HepG2 (cell line): ENCODE data around the gene GLG1. TPM values are rescaled to one million over a fixed set of nuclear protein-coding genes. Genes with fewer than 3 reads are reported as not detected.

Experiments used
- CEBPB ChIP-seq: IDR thresholded peaks from 2 replicates; pipeline ENCODE4 v1.6.1; 2011; ENCODE audit warnings: low read depth, low read length, improper control_type of control experiment, borderline replicate concordance
- SIX1 ChIP-seq: sonication (generic); formaldehyde crosslinking; IDR thresholded peaks from 2 replicates; pipeline ENCODE4 v1.4.0; 2020; ENCODE audit warnings: missing genetic modification reagents, borderline replicate concordance
- SRSF4 ChIP-seq: fragments of 200-400 bp; formaldehyde crosslinking; IDR thresholded peaks from one replicate; pipeline ENCODE4 v1.6.1; 2018; ENCODE audit warnings: mild to moderate bottlenecking, low read depth, low read length, moderate library complexity; ENCODE audit not compliant: poor library complexity, severe bottlenecking
- ZBTB38 ChIP-seq: sonication (generic); formaldehyde crosslinking; IDR thresholded peaks from 2 replicates; pipeline ENCODE4 v1.5.1; 2020; ENCODE audit warnings: mild to moderate bottlenecking, missing genetic modification reagents
- ZBTB4 ChIP-seq: sonication (generic); formaldehyde crosslinking; IDR thresholded peaks from 2 replicates; pipeline ENCODE4 v1.4.0; 2020; ENCODE audit warnings: missing genetic modification reagents, mild to moderate bottlenecking, borderline replicate concordance
- ZNF296 ChIP-seq: sonication (generic); formaldehyde crosslinking; conservative IDR thresholded peaks from 2 replicates; pipeline ENCODE4 v1.5.0; 2020; ENCODE audit warnings: mild to moderate bottlenecking, missing genetic modification reagents
- ZNF451 ChIP-seq: sonication (generic); formaldehyde crosslinking; IDR thresholded peaks from 2 replicates; pipeline ENCODE4 v1.5.0; 2020; ENCODE audit warnings: mild to moderate bottlenecking, missing genetic modification reagents
- ZNF644 ChIP-seq: IDR thresholded peaks from 2 replicates; pipeline ENCODE4 v1.6.1; 2016; ENCODE audit warnings: low read depth
- polyA plus RNA-seq, 8 experiments: library from polyadenylated mRNA; depleted of rRNA in 3 of 8; stranded (reverse) in 7 of 8; unstranded in 1 of 8; fragments of >200 nt; fragmentation: Illumina TruSeq in 4 of 8; extraction: Trizol in 4 of 8; gene quantifications; 2 replicates each; pipeline versions ENCODE4 v1.2.1 to v1.2.3, GENCODE V29; 2011 to 2016; ENCODE audit warnings: low read depth in 4 of 8, missing spikeins in 1 of 8, mixed read lengths in 1 of 8; ENCODE audit not compliant: insufficient read depth in 1 of 8
- total RNA-seq, 5 experiments: library from RNA; depleted of rRNA; stranded (reverse); fragments of >200 nt; fragmentation: Illumina TruSeq; extraction: Trizol; gene quantifications; 2 replicates each; pipeline ENCODE4 v1.2.3, GENCODE V29; 2016; ENCODE audit warnings: low read depth in 1 of 5
- TF ChIP-seq, protein P1 (sequence below): sonication (generic); formaldehyde crosslinking; IDR thresholded peaks from 2 replicates; pipeline ENCODE4 v1.5.1; 2020; ENCODE audit warnings: missing genetic modification reagents, mild to moderate bottlenecking, borderline replicate concordance

GLG1 gene
- total and polyA plus RNA-seq, 2 of the 13 experiments (the other 11 are each of a cell fraction or from before 2014, with no cell fraction given), result 87.7 to 141 TPM

DNA sequence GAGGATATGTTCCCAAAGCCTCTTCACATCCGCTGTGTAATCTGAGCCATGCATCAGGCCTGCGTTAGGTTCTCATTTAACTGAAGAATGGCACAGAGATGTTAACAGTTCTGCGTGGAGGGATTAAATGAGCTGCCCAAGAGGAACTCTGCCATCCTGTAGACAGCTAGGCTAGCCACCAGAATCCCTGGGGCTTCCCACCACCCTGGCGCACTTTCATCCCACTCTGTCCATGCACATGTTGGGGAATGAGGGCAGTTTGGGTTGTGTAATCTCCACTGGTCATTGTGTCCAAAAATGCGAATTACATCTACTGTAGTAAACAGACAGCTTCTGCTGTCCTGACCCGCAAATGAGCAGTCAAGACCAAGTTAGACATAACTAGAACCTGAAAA lies 1.0 kb upstream of the GLG1 start (continued):
- TF ChIP-seq ZBTB4 (CRISPR knock-in tag) (peak; percentile 48; the same call in 1 of the 2 replicates), ZNF296 (CRISPR knock-in tag) (0 out of 2 replicates have a peak, but pooled peaks have one; percentile 56), CEBPB (peak; percentile 62), ZBTB38 (CRISPR knock-in tag) (peak; percentile 94; the same call in 1 of the 2 replicates), ZNF451 (CRISPR knock-in tag) (0 out of 2 replicates have a peak, but pooled peaks have one; percentile 17), ZNF644 (CRISPR knock-in tag) (peak; percentile 25; the same call in 1 of the 2 replicates), SRSF4 (no peak), SIX1 (peak; percentile 28; the same call in 1 of the 2 replicates)
- TF ChIP-seq, protein P1, sequence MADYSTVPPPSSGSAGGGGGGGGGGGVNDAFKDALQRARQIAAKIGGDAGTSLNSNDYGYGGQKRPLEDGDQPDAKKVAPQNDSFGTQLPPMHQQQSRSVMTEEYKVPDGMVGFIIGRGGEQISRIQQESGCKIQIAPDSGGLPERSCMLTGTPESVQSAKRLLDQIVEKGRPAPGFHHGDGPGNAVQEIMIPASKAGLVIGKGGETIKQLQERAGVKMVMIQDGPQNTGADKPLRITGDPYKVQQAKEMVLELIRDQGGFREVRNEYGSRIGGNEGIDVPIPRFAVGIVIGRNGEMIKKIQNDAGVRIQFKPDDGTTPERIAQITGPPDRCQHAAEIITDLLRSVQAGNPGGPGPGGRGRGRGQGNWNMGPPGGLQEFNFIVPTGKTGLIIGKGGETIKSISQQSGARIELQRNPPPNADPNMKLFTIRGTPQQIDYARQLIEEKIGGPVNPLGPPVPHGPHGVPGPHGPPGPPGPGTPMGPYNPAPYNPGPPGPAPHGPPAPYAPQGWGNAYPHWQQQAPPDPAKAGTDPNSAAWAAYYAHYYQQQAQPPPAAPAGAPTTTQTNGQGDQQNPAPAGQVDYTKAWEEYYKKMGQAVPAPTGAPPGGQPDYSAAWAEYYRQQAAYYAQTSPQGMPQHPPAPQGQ, result 0 out of 2 replicates have a peak, but pooled peaks have one; percentile 12
- TF ChIP-seq, all 625 proteins: peak for 17
